Occipital lobe (tissue), 2 donors: Measurements from ENCODE around the gene C2orf15. TPM values are rescaled to one million over a fixed set of nuclear protein-coding genes. Genes with fewer than 3 reads are reported as not detected.
"Not testable (repeated sequence)": the region's sequence is repeated elsewhere in the genome, so short reads cannot be mapped to it uniquely, and the experiment has no call there.

Experiments
- DNase-seq: peaks from one replicate; lab custom pipeline; 2025; lab: John Stamatoyannopoulos, UW
- total RNA-seq: library from RNA; depleted of rRNA; stranded (reverse); fragments of >200 nt; gene quantifications from one replicate; pipeline ENCODE4 v1.2.3, GENCODE V29; 2014

C2orf15 gene, protein sequence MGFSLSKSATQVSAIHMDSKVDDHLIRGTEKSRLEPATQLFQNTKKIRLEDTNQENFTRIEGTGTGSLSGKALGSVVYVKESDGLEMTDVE
- total RNA-seq: 3.7 TPM

DNA sequence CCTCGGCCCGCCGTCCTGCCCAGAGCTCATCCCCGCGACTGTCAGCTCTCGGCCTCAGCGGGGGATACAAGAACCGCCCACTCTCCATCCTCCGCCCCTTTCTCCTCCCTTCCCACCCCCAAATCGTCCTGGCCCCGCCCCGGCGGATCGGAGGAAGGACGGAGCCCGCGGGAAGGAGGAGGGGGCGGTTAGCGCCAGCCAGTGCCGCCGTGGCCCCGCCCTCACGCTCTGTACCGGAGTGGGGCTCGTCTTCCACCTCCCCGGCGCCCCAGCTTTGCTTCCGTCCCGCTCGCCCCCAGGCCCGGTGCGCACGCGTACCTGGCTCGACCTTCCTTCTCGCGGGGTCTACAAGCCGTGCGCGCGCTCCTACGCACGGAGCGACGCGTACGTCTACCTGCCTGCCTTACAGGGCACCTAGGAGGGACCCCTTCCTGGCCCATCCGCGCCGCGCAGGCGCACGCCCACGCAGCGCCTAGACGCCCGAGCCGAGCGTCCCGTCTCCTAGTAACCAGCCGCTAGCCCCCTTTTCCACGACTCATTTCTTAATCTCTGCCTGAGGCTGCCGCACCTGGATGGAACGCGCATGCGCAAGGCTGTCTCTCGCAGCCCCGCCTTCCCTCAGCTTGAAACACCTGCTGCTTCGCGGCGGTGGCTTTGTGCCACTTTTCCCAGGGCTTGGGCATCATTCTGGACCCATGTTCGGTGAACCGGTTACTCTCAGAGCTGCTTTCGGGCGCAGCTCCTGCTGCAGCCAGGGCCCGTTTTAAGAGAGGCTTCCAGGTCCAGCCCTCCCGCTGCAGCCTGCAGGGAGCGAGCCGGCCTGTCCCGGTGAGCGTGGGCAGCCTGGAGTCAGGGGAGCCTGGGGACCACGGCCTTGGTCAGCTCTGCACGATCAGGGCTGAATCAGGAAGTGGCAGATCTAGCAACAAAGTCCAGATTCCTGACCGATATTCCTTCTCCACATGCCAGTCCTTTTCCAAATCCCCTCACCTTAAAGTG, at the start of gene C2orf15:
C2orf15 (plus strand) TSS at position 598 of the 999 bp plus-strand sequence. CDS start 8,852 bp downstream, outside the sequence.
- DNase-seq: peak; percentile 94

DNA sequence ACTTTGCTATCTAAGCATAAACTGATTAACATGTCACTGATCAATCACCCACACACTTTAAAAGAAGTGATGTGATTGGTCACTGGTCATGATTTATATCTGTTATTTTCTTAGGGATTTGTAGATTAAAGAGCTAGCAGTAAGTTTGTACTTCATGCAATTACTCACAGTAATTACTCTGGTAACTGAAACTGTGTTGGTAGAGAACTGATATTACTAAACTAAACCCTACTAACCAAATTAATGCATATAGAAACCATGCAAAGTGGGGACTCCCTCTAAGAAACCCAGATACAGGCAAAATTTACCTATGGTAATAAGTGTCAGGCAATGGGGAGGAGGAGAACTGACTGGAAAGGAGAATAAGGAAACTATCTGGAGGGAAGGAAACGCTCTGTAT, 44.8 kb upstream of the C2orf15 start:
- no peak for DNase-seq

DNA sequence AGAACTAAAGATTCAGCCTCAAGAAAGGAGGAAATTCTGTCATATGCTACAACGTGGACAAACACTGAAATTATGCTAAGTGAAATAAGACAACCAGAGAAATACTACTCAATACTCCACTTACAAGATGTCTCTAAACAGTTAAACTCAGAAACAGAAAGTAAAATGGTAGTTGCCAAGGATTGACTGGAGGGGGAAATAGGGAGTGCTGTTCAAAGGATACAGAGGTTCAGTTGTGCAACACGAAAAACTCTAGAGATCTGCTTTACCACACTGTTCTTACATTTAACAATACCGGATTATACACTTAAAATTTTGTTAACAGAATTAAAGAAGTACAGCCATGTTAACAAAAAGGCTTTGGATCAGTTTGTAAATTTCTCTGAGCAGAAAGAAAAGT, 39.8 kb upstream of the C2orf15 start:
- DNase-seq: no peak

DNA sequence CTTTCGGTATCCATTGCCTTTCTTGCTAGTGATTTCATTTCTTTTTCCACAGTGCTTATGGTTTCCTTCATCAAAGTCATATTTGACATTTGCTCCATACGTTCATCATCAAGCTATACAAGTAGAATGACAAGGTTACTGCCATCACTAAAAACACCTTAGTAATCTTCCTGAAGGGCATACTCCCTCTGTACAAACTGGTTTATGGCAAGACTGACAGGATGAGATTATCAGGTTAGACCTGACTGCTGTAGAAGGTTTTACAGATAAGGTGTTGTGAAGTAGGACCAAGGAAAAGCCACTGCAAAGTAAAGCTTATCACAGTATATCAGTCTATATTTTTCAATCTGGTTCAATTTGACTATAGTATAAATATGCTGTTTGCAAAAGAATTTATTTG, 37.5 kb upstream of the C2orf15 start:
- DNase-seq: no peak

DNA sequence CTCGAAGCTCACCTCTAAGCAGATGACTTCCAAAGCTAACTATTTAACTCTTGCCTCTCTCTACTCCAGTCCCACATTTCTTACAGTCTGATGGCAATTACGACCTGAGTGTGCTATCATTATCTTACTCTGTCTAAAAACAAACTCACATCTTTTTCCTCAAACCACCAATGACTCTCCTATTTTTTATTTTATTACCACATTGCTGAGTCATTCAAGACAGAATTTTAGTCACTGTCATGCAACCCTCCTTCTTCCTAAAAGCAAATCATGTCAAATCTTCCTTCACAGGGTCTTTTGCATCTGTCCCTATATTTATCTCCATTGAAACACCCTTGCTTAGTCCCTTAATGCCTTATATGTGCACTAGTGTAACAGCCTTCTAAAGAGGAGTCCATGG, 34.6 kb upstream of the C2orf15 start:
- DNase-seq: no peak

DNA sequence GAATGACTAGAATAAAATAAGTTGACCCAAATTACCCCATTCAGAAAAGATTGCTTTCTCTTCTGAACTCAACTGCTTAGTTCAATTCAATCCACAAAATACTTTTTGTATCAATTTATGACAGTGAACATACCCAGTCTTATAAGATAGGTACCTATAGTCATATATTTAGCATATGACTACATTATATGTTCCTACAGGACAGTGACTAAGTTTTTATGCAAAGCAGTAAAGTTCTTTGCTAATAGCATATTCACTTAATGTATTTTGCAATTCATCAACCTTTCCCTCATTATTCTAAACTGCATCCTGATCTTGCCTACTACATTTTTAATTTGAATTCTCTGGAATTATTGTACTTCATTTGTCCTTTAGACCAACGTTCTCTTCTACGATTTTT, 30.3 kb upstream of the C2orf15 start:
- no peak for DNase-seq

DNA sequence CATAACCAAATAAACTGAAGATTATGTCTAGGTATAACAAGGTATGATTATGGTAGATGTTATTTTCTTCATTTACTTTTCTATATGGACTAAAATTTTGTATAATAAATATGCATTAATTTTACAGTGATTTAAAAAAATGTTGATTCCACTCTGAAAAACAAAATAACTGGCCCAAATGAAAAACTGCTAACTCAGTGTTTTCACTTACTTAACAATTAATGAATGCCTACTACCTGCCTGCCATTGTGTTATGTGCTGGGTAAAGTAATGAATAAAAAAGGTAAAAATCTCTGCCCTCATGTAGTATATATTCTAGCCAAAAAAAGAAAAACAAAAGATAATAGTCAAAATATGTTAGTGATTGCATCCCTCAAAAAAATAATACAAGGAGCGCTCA, 29.6 kb upstream of the C2orf15 start:
- DNase-seq: no peak

DNA sequence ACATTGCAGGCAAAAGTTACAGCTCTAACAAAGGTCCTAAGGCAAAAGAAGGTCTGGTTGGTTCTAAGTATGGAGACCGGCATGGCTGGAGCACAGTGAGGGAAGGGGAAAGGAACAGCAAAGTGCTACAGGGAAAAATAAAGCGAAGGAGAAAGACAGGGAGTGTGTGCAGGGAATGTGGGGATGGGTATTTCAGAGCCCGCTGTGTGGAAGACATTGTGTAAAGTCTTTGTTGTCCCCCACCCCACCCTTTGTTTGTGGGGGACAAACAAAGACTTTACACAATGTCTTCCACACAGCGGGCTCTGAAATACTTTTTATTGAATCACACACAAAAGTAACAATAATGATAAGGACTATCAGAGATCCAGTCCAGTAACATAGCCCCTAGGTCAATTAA, 28.9 kb upstream of the C2orf15 start:
- no peak for DNase-seq

DNA sequence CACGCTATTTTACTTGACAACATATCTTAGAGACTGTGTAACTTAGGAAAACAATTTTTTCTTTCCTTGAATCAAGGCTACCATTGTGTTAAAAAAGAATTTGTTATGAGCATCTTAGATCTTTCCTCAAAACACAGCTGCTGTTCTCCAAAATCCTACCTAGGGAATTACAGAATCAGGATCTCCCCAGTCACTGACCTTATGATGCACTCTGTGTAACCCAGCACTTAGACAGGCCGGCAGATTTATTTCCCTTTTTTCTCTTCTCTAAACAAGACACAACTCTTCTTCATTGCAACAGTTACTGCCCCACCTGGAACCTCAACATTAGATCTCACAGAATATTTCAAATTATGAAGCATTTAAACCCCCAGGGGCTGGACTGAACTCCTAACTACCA, 13.5 kb upstream of the C2orf15 start:
- DNase-seq: no peak

DNA sequence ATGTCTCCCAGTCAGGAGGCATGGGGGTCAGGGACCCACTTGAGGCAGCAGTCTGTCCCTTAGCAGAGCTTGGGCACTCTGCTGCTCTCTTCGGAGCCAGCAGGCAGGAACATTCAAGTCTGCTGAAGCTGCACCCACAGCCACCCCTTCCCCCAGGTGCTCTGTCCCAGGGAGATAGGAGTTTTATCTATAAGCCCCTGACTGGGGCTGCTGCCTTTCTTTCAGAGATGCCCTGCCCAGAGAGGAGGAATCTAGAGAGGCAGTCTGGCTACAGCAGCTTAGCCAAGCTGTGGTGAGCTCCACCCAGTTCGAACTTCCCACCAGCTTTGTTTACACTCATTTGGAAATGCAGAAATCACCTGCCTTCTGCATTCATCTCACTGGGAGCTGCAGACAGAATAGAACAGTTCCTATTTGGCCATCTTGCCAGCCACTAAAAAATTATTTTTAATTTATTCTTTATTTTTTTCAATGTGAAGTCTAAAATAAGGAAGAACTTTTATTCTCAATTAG, 6.4 kb upstream of the C2orf15 start:
- DNase-seq: not testable (repeated sequence)

DNA sequence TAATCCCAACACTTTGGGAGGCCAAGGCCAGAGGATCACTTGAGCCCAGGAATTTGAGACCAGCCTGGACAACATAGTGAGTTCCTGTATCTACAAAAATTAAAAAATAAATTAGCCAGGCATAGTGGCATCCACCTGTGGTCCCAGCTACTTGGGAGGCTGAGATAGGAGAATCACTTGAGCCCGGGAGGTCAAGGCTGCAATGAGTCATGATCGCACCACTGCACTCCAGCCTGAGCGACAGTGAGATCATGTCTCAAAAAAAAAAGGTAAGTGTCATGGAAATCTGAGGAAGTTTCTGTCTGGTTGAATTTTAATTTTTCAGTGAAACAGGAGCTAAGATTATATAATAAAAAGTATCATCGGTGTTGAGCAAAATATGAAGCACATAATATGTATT, 2.5 kb upstream of the C2orf15 start:
- DNase-seq: no peak

DNA sequence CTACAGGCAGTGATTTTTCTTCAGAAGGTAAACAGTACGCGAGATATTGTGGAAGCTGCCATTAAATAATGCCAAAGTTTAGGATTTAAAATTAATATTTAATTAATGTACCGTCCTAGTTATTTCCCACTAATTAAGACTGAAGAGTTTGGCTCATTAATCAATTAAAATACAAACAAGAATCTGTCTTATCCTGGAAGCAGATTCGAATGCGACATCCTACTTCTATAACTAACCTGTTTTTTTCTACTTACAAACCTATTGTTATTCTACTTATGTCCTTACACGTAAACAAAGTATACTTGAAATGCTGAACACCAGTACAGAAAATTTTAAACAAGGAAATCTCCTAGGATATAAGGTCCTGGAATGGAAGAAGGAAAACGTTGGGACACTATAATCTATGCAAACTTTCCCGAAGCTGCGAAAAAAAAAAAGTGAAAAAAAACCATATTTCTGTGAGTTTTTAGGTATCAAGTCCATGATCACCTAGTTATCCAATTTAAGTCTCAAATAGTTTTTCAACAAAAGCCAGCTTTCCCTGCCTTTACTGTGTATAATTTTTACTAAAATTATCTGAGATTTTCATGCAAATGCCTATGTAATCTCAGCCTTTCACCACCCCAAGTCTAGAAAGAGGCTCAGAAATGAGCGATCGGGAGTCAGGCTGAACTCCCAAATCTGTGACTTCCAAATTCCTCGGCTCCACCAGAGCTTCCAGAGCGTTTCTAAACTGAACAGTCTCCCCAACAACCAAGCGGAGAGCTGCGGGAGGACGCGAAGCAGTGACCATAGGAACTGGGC, 1.2 kb upstream of the C2orf15 start:
- no peak for DNase-seq

DNA sequence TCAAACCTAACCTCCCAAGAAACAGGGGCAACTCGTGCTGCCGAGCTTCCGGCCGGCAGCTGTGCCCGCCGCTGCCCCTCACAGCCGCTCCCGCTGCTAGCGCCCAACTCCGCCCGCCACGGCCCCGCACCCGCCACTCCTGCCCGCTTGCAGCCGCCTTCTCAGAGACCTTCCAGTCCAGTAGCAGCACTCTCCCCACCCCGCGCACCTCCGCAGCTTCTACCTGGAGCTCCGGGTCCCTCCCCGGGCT, 722 bp upstream of the C2orf15 start:
- DNase-seq: no peak

DNA sequence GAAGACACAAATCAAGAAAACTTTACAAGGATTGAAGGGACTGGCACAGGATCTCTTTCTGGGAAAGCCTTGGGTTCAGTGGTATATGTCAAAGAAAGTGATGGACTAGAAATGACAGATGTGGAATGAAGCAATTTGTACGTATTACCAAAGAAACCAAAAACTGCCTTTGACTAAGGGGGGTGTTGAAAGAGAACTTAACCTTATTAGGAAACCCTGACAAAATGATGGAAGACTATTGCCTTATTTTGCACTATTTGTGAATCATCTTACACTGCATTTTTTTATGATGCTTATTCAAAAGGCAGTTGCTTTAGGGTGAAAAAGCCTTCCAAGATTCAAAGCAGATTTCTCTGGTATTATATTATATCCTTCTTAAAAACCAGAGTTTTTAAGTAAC, 9.2 kb downstream of the C2orf15 start:
- no peak for DNase-seq

DNA sequence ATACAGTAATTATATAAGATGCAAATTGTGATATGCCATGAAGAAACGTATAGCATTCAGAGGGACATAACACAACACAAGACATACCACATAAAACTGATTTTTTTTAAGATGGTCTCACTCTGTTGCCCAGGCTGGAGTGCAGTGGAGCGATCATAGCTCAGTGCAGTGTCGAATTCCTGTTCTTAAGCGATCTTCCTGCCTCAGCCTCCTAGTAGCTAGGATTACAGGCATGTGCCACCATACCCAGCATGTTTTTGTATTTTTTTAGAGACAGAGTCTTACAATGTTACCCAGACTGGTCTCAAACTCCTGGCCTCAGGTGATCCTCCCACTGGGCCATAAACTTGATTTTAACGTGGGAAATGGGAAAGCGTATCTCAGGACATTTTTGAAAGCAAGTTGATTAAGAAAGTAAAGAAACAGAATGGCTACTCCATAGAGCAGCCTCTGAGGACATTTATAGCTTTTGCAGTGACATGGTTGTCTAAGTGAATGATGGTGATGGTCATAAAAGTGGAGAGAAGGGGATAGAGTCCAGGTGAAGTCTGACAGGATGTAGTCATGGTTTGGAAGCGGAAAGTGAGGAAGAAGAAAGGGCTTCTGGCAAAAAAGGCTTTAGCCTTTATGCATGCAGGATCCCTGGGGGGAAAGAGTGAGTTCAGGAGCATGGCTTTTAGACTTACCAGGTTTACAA, 10.8 kb downstream of the C2orf15 start:
- DNase-seq: no peak

DNA sequence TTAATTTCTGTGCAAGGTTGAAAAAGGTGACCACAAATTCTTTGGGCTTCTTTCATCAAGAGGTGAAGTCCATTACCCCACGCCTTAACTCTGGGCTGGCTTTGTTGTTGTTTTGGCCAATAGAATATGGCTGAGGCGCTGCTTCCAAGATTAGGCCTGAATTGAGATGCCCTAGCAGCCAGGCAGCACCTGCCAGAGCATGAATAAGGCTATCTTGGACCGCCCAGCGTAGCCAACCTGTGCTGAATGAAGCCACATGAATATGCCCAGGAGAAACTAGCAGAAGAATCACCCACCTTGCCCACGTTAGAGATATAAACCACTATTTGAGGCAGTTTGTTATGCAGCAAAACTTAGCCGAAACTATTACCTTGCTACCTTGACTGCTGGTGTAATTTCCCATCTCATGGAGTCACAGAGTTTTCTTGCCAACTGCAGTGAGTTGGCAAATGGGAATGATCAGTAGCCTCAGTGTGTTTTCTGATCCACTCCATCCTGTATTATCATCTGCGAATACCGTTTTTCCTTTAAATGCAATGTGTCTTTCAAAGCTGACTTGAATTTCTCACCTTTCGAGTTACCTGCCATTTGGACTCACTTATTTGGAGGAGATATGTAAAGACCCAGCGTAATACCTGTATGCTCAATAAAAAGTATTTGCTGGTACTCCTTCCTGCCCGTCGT, 12.6 kb downstream of the C2orf15 start:
- no peak for DNase-seq

DNA sequence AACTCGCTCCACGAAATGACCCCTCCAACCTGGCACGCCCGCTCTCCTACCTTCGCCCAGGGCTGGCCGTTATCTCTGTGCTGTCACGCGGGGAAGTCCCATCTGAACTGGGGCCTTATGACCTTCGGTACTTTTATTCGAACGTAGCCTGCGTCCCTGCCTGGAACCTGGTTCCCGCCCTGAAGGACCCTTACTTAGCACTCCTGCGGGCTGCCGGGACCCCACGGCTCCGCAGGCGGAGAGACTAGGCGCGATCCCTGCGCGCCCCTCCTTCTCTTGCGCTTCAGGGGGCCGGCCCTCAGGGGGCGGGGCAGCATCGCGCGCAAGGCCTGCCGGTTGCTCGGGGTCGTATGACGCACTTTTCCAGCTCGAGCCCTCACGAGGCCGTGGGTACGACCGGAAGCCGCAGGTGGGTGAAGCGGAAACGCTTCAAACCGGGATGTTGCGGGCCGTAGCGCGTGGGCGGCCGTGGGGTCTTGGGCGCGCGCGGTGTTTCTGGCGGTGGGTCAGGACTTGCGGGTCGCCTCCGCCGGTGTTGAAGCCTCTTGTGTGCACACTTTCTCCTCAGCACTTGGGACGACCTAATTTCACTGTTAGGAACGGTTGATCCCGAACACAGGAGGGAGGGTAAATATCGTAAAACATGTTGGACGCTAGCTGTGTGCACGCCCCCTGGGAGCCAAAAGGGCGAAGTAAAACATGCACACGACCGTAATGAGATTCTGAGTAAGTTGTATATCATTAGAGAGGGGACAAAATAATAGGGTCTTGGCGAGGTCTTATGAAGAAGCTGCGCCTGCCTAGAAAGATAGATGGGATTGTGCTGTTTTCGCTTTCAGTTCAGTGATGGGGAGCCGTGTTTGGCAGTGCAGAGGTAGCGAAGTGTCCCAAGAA, 13.4 kb downstream of the C2orf15 start, which contains the start of the genes LIPT1 and TSGA10:
LIPT1 (plus strand) TSS at position 325 of the 894 bp plus-strand sequence. CDS start 6,991 bp downstream, outside the sequence.
TSGA10 (minus strand) TSS at position 300 of the 894 bp plus-strand sequence. CDS start 45,503 bp downstream, outside the sequence.
- DNase-seq: peak; percentile 86

DNA sequence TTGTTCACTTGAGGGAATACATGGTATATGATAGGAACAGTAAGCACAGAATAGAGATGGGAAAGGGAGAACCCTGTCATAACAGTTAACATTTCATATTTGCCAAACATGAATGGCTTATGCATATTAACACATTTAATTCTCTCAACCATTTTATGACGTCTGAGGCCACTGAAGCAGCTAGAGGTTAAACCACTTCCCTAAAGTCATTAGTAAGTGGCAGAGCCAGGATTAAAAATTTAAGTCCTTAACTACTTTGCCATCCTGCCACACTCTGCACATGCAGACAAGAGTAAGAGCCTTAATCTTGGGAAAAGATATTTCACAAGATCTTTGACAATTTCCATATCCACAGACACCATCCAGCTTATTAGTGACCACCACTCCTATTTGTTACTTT, 15.4 kb downstream of the C2orf15 start:
- no peak for DNase-seq

DNA sequence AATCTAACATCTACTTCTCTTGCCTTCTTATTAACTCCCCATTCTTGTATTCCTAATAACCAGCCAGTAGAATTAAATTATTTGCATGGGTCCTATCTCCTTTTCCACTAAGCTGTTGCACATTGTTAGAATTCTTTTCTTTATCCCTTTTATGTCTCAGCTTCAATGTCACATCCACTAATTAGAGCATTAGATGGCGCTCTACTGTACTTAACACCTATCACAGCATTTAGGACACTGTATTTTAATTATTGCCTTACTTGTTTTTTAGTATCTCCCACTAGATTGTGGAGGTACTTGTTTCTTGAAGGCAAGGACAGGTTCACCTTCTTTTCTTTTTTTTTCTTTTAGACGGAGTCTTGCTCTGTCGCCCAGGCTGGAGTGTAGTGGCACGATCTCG, 17.1 kb downstream of the C2orf15 start:
- no peak for DNase-seq

DNA sequence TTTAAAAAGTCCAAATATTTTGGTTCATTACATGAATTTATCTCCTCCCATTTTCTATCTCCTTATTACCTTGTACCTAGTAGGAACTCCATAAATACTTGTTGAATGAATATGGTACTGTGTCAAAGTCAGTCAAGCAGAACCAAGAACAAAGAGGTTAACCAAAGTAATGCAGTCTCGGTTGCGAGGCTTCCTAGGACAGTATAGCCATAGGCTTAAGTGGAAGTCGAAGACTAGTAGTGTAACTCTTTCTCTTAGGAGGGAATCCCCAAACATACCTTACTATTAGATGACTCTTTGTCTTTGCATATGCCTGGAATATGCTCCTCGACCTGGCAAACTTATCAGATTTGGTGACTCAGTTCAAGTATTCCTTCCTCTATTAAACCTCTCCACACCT, 18.1 kb downstream of the C2orf15 start:
- DNase-seq: no peak
